Uterus (tissue), 4 donors: ENCODE measurements around the gene CDH4. TPM values are rescaled to one million over a fixed set of nuclear protein-coding genes. Genes with fewer than 3 reads are reported as not detected.

Experiments used
- DNase-seq, 2 donors: peaks; one replicate each; pipeline ENCODE4 v3.0.0-alpha.2; 2019 to 2020
- H3K27ac ChIP-seq, 2 donors: fragments of 200-600 bp; sonication (generic); 1 replicate in 1 of 2; 2 replicates in 1 of 2; pipeline ENCODE4 v1.5.1; 2016 to 2018
- H3K27me3 ChIP-seq, 2 donors: fragments of 200-600 bp; sonication (generic); one replicate each; pipeline ENCODE4 v1.5.1; 2018 to 2019; ENCODE audit warnings: control low read depth in 1 of 2
- H3K36me3 ChIP-seq, 2 donors: fragments of 200-600 bp; sonication (generic); one replicate each; pipeline ENCODE4 v1.5.1; 2019; ENCODE audit warnings: control low read depth in 1 of 2
- H3K4me1 ChIP-seq, 2 donors: fragments of 200-600 bp; sonication (generic); one replicate each; pipeline ENCODE4 v1.5.1; 2018 to 2019; ENCODE audit warnings: control low read depth in 1 of 2
- H3K4me3 ChIP-seq, 2 donors: fragments of 200-600 bp; sonication (generic); 1 replicate in 1 of 2; 2 replicates in 1 of 2; pipeline ENCODE4 v1.5.1; 2018 to 2019; ENCODE audit warnings: mild to moderate bottlenecking in 1 of 2
- H3K9me3 ChIP-seq, 2 donors: fragments of 200-600 bp; sonication (generic); one replicate each; pipeline ENCODE4 v1.5.1; 2019; ENCODE audit warnings: control low read depth in 1 of 2
- POLR2A ChIP-seq, 2 donors: fragments of 450-650 bp; IDR thresholded peaks; one replicate each; pipeline ENCODE4 v1.6.1; 2016; ENCODE audit warnings: antibody characterized with exemption in 2 of 2, mild to moderate bottlenecking in 1 of 2, moderate library complexity in 1 of 2
- intact Hi-C: fragments of 100-400 bp; cut with DNase I; formaldehyde crosslinking; loops from one replicate; pipeline ENCODE4 v1.15.1; 2023; ENCODE audit warnings: low total_unique reads
- total RNA-seq, 4 donors: library from RNA; depleted of rRNA in 3 of 4; stranded (reverse); fragments of >200 nt in 3 of 4; gene quantifications; one replicate each; pipeline versions ENCODE4 v1.1.0 to v1.2.4, GENCODE V29; 2014 to 2023
- TF ChIP-seq, protein P1 (sequence below), 4 experiments: fragments of 200-600 bp in 2 of 4; fragments of 450-650 bp in 2 of 4; sonication (generic) in 2 of 4; IDR thresholded peaks; one replicate each; pipeline ENCODE4 v1.5.1; 2016 to 2019; ENCODE audit warnings: antibody characterized with exemption in 4 of 4, mild to moderate bottlenecking in 2 of 4, moderate library complexity in 1 of 4
- donor health status: DM: yes; HTN: yes; CAD: no.

CDH4 gene
- total RNA-seq, 4 donors from 2014 or later = under 0.01 to 0.55 TPM; not detected in 2

GRCh38 chr20:61784801-61785566, 532.9 kb downstream of the CDH4 start:
- no peak overlapping the region for H3K27ac ChIP-seq
- no peaks in the 10 kb centered on the region for H3K4me1 ChIP-seq
- TF ChIP-seq, protein P1, sequence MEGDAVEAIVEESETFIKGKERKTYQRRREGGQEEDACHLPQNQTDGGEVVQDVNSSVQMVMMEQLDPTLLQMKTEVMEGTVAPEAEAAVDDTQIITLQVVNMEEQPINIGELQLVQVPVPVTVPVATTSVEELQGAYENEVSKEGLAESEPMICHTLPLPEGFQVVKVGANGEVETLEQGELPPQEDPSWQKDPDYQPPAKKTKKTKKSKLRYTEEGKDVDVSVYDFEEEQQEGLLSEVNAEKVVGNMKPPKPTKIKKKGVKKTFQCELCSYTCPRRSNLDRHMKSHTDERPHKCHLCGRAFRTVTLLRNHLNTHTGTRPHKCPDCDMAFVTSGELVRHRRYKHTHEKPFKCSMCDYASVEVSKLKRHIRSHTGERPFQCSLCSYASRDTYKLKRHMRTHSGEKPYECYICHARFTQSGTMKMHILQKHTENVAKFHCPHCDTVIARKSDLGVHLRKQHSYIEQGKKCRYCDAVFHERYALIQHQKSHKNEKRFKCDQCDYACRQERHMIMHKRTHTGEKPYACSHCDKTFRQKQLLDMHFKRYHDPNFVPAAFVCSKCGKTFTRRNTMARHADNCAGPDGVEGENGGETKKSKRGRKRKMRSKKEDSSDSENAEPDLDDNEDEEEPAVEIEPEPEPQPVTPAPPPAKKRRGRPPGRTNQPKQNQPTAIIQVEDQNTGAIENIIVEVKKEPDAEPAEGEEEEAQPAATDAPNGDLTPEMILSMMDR (IDR thresholded peaks at IDR 0.05) = no peak
- TF ChIP-seq POLR2A (IDR thresholded peaks at IDR 0.05) = no peak
- DNase-seq = no peak
- no peaks in the 10 kb centered on the region for H3K36me3 ChIP-seq
- no peak overlapping the region for H3K4me3 ChIP-seq
- H3K9me3 ChIP-seq = no peaks in the 10 kb centered on the region
- intact Hi-C loops = no loop called here
- no peaks in the 10 kb centered on the region for H3K27me3 ChIP-seq

GRCh38 chr20:61785567-61785816, 533.4 kb downstream of the CDH4 start:
- Histone ChIP-seq H3K27me3 (no peaks in the 10 kb centered on the region), H3K36me3 (no peaks in the 10 kb centered on the region), H3K9me3 (no peaks in the 10 kb centered on the region), H3K27ac (no peak overlapping the region), H3K4me3 (no peak overlapping the region), H3K4me1 (no peaks in the 10 kb centered on the region)
- intact Hi-C loops = no loop called here
- no peak for DNase-seq
- no peak for TF ChIP-seq POLR2A (IDR thresholded peaks at IDR 0.05)
- TF ChIP-seq, protein P1 (IDR thresholded peaks at IDR 0.05) = no peak

DNA sequence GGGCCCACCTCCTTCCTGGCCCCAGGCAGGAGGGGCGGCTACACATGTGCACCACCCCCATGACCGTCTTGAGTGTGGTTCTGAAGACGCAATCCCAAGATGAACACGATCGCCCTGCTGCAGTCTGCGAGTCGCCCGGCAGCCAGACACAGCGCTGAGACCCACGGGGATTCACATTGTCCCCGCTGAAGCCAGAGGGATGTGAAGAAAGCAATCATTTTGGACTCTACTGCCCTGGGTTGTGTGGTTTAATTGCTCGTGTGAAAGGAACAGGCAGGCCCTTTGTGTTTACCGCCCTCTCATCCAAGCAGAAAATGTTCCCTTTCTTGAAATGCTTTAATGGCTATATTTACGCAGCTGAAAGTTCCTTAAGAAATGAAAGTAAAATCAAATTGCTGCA, 534.2 kb downstream of the CDH4 start:
- Histone ChIP-seq H3K27me3 (no peaks in the 10 kb centered on the region), H3K36me3 (no peaks in the 10 kb centered on the region), H3K27ac (no peak overlapping the region), H3K4me1 (no peaks in the 10 kb centered on the region), H3K9me3 (no peaks in the 10 kb centered on the region), H3K4me3 (no peak overlapping the region)
- intact Hi-C loops = no loop called here
- no peak for TF ChIP-seq POLR2A (IDR thresholded peaks at IDR 0.05)
- TF ChIP-seq, protein P1 (IDR thresholded peaks at IDR 0.05) = no peak
- no peak for DNase-seq

DNA sequence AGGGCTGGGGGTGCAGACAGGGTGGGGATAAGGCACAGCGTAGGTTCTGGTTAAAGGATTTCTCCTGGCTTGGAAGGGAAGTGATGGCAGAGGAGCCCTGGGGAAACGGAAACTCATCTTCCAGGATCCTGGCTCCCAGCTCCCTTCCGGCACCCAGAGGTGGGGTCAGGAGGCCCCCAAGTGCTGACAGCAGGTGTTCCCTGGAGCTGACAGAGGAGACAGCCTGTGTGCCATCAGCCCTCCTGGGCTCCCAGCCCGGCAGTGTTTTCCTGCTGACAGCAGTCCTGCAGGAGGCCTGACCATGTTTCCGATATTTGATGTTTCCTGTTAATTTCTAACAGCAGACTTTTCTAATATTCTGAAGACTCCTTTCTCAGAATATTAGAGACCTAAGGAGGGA, 536.3 kb downstream of the CDH4 start:
- DNase-seq = no peak
- TF ChIP-seq POLR2A (IDR thresholded peaks at IDR 0.05) = no peak
- TF ChIP-seq, protein P1 (IDR thresholded peaks at IDR 0.05) = no peak

DNA sequence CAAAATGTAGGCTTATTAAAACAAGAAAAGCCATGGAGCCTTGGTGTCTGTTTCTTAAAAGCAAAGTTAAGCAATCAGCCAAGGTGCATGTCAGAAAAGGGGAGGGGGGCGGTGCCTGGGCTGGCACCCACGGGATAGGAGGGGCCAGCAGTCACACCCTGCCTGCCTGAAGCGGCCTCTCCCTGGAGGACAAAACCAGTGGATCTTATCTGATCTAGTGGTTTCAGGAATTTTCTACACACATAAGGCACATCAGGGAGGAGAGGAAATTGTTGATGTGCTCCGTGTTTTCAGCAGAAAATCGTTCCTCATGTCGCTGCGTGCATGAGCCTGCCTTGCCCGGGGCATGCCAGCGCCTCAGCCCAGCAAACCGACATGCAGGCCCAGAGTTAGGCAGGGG, 537.3 kb downstream of the CDH4 start:
- Histone ChIP-seq H3K4me3 (no peak overlapping the region), H3K9me3 (no peaks in the 10 kb centered on the region), H3K4me1 (no peaks in the 10 kb centered on the region), H3K27me3 (no peaks in the 10 kb centered on the region), H3K27ac (no peak overlapping the region), H3K36me3 (no peaks in the 10 kb centered on the region)
- TF ChIP-seq, protein P1 (IDR thresholded peaks at IDR 0.05) = no peak
- TF ChIP-seq POLR2A (IDR thresholded peaks at IDR 0.05) = no peak
- no peak for DNase-seq
- intact Hi-C loops = no loop called here

More for the DNA sequence above, 536.3 kb downstream of the CDH4 start:
- H3K4me3 ChIP-seq = no peak overlapping the region
- H3K4me1 ChIP-seq = no peaks in the 10 kb centered on the region
- H3K27ac ChIP-seq = no peak overlapping the region
- H3K9me3 ChIP-seq = no peaks in the 10 kb centered on the region
- no peaks in the 10 kb centered on the region for H3K36me3 ChIP-seq
- intact Hi-C loops = no loop called here
- H3K27me3 ChIP-seq = no peaks in the 10 kb centered on the region
